Adipocyte (in vitro differentiated cells): ENCODE measurements around the gene MEF2C.
A peak's percentile ranks its signal among the peaks of the same experiment; 100 is the strongest.

Experiments
- DNase-seq: peaks from one replicate; pipeline ENCODE4 v3.0.0-alpha.2; 2015; ENCODE audit warnings: low read depth
- H3K27me3 ChIP-seq: replicated peaks from 2 replicates; pipeline ENCODE4 v1.7.0; 2013; ENCODE audit warnings: mild to moderate bottlenecking, low read length, moderate library complexity; ENCODE audit not compliant: control insufficient read depth, insufficient read depth
- H3K36me3 ChIP-seq: 2 replicates; pipeline ENCODE4 v1.7.0; 2013; ENCODE audit warnings: low read length, mild to moderate bottlenecking, moderate library complexity; ENCODE audit not compliant: control insufficient read depth, insufficient read depth, severe bottlenecking
- H3K4me1 ChIP-seq: 2 replicates; pipeline ENCODE4 v1.7.0; 2013; ENCODE audit warnings: mild to moderate bottlenecking, low read length, moderate library complexity; ENCODE audit not compliant: control insufficient read depth, insufficient read depth
- H3K4me3 ChIP-seq: 2 replicates; pipeline ENCODE4 v1.7.0; 2013; ENCODE audit warnings: mild to moderate bottlenecking, low read length, moderate library complexity
- H3K9ac ChIP-seq: 2 replicates; pipeline ENCODE4 v1.7.0; 2013; ENCODE audit warnings: mild to moderate bottlenecking, low read length, moderate library complexity
- H3K9me3 ChIP-seq: 2 replicates; pipeline ENCODE4 v1.7.0; 2013; ENCODE audit warnings: mild to moderate bottlenecking, low read length, moderate library complexity; ENCODE audit not compliant: control insufficient read depth

MEF2C gene

DNA sequence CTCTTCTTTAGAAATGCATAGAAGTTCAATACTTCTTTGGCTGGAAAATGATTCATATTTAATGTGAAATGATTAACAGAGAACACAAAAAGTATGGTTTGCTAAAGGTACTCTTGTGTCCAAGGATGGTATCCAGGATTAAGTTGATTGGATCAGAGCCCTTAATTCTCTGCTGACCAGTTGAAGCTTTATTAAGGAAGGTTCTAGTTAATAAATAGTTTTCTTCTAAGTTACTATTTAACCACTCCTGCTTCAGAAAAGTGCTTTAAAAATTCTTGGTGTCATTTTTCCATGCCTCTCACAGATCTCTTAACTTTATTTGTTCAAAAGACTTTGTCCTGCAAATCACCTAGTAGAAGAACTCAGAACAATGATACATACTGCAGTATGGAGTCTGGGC lies 134.3 kb downstream of the MEF2C start:
- no peak overlapping the region for H3K9ac ChIP-seq
- no peak for DNase-seq

DNA sequence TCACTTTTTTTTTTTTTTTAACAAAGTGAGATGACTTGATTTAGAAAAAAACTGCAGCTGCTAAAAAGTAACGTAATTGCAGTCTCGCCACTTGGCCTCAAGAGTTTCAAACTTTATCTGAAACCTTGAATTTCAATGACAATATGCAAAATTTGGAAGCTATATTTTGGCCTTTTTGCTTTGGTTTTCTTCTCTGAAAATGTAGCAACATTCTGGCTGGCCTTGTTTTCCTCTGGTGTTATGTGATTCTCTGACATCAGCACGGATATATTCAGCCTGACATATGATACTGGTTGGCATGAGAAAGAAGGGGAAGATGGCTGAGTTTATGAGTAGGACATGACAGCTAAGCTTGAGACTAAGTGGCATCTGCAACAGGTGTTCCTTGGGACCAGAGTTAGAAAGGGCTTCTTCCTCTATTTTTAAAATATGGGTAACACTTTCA lies 136.5 kb downstream of the MEF2C start:
- Histone ChIP-seq H3K4me1 (peaks cover 9% of the 10 kb centered on the region), H3K9ac (no peak overlapping the region), H3K4me3 (no peak overlapping the region), H3K9me3 (no peaks in the 10 kb centered on the region), H3K36me3 (peaks cover 11% of the 10 kb centered on the region), H3K27me3 (no peaks in the 10 kb centered on the region)
- no peak for DNase-seq

More for the DNA sequence above, 134.3 kb downstream of the MEF2C start:
- Histone ChIP-seq H3K9me3 (peaks cover 8% of the 10 kb centered on the region), H3K4me1 (peaks cover 3% of the 10 kb centered on the region), H3K4me3 (no peak overlapping the region), H3K27me3 (no peaks in the 10 kb centered on the region), H3K36me3 (peaks cover 16% of the 10 kb centered on the region)

DNA sequence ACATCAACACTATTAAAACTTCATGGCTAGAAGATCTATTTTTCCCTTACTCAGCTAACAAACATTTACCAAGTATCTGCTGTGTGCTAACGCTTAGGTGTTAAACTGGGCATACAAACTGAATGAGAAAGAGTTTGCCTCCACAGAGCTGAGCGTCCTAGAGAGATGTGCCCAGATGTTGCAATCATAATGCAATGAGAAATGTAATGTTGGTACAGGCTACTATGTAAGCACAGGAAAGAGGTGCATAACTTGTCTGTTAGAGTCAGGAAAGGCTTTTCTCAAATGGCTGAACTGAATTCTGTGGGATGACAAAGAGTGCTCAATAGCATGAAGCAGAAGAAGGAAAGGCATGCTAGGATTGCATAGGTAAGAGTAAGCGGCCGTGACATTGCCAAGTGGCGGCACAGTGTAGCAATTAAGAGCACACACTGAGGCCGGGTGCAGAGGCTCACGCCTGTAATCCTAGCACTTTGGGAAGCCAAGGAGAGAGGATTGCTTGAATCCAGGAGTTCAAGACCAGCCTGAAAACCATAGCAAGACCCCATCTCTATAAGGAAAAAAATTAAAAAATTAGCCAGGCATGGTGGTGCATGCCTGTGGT lies 137.8 kb downstream of the MEF2C start:
- peak; percentile 10 for DNase-seq
- Histone ChIP-seq H3K4me1 (peaks cover 12% of the 10 kb centered on the region), H3K9ac (no peak overlapping the region), H3K4me3 (no peak overlapping the region), H3K9me3 (no peaks in the 10 kb centered on the region), H3K36me3 (peaks cover 4% of the 10 kb centered on the region), H3K27me3 (no peaks in the 10 kb centered on the region)

DNA sequence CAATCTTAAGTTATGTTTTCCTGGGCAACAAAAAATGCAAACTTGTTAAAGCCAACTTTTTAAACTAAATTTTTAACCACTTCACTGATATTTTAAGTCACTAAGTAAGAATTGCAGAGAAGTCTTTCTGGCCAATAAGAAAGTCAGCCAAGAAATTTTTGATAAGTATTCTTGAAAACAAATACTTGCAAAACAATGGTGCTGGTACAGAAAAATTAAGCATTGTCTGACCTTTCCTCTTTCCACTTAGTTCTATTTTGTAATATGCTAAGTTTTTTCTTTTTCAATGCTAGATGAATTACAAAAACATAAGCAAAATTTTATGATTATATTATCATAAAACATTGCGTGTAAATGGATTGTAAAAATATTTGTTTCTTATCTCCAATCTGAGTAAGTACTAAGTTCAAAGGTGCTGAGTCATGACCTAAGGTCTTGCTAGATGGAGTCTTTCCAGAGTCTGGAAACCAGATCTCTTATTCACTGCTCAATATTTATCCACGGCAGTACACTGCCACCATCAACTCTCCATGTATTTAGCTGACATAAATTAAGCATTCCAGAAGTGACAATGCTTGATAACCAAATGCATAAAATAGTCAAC lies 139.7 kb downstream of the MEF2C start:
- H3K9ac ChIP-seq: no peak overlapping the region
- no peak overlapping the region for H3K4me3 ChIP-seq
- DNase-seq: peak; percentile 3
- peaks cover 13% of the 10 kb centered on the region for H3K4me1 ChIP-seq
- peaks cover 4% of the 10 kb centered on the region for H3K36me3 ChIP-seq
- no peaks in the 10 kb centered on the region for H3K9me3 ChIP-seq
- no peaks in the 10 kb centered on the region for H3K27me3 ChIP-seq

DNA sequence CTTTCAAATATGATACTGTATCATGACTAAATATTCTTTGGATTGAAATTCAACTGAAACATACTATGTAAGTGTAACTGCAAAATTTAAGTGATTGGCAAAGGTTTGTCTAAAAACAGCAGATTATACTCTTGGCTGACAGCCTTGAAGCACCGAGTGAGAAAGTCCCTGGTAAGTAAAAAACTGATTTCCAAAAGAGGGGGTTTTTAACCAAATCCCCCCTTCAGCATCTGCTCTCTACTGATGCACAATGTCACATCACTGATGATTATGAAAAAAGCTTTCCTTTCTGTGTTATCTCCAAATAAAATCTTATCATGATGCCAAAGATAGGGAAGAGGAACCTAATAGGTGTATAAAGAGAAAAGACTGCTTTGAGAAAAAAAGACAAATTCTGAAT lies 141.0 kb downstream of the MEF2C start:
- Histone ChIP-seq H3K9me3 (no peaks in the 10 kb centered on the region), H3K27me3 (no peaks in the 10 kb centered on the region), H3K4me3 (no peak overlapping the region), H3K36me3 (peaks cover 4% of the 10 kb centered on the region), H3K4me1 (peaks cover 13% of the 10 kb centered on the region), H3K9ac (no peak overlapping the region)
- no peak for DNase-seq

DNA sequence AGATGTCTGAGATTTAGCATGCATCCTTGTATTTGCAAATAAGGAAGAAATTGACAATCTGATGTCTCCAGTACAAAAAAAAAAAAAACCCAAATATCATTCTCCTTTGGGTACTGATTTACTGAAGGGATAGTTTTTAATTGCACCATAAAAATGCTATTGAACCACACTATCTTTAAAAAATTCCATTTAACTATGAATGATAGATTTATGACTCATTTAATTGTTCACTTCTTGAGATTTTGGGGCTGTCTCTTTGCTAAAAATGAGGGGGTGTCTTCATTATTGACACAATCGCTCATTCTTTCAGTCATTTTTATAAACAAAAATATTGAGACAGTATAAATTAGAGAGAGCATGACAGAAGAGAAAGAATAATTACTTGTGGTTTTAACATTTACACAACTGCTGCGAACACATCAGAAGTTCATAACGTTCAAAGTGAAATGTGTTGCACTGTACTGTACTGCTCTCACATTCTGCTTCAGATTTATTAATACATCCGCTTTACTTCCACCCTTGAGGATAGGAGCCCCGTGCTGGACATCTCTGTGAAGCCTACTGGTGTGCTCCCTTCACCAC lies 142.3 kb downstream of the MEF2C start:
- peaks cover 13% of the 10 kb centered on the region for H3K4me1 ChIP-seq
- no peaks in the 10 kb centered on the region for H3K27me3 ChIP-seq

DNA sequence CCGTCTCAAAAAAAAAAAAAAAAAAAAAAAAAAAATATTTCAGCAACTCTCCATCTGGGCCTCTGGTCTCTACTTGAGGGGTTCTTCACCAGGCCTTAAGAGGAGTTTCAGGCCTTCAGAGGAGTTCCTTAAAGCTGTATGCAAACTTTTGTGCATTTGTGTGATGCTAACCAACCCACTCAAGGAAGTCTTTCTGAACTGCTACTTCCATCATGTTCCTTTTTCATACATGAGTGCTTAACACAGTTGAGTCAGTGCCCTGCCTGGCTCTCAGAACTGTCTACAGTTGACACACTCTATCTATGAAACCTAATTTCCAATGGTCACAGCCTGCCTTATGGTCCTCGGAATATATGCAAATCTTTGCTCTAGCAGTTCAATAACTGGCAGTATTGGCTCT lies 146.5 kb downstream of the MEF2C start:
- Histone ChIP-seq H3K9ac (no peak overlapping the region), H3K4me1 (peaks cover 12% of the 10 kb centered on the region), H3K9me3 (no peaks in the 10 kb centered on the region), H3K27me3 (no peaks in the 10 kb centered on the region), H3K36me3 (no peaks in the 10 kb centered on the region), H3K4me3 (no peak overlapping the region)
- DNase-seq: no peak

More for the DNA sequence above, 142.3 kb downstream of the MEF2C start:
- no peak for DNase-seq
- Histone ChIP-seq H3K9me3 (no peaks in the 10 kb centered on the region), H3K4me3 (no peak overlapping the region), H3K9ac (no peak overlapping the region), H3K36me3 (peaks cover under 1% of the 10 kb centered on the region)

DNA sequence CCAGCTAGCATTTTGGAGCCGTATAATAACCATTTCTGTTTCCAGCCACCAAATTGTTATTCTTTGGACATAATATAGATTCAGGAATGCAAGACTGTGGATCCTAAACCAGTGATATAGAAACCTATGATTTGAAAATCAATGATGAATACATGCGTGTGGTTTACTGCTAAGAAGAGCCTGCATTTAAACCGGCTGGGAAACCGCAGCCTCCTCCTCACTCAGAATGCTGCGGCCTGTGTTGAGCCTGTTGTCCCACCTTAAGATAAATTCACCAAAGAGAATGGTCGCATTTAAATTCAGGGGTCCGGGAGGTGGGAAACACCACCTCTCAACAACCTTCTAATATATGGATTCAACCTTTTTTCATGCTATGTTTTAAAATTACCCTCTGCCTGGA lies 148.0 kb downstream of the MEF2C start:
- Histone ChIP-seq H3K36me3 (no peaks in the 10 kb centered on the region), H3K9me3 (no peaks in the 10 kb centered on the region), H3K4me1 (peaks cover 8% of the 10 kb centered on the region), H3K27me3 (no peaks in the 10 kb centered on the region), H3K4me3 (no peak overlapping the region), H3K9ac (no peak overlapping the region)
- no peak for DNase-seq

DNA sequence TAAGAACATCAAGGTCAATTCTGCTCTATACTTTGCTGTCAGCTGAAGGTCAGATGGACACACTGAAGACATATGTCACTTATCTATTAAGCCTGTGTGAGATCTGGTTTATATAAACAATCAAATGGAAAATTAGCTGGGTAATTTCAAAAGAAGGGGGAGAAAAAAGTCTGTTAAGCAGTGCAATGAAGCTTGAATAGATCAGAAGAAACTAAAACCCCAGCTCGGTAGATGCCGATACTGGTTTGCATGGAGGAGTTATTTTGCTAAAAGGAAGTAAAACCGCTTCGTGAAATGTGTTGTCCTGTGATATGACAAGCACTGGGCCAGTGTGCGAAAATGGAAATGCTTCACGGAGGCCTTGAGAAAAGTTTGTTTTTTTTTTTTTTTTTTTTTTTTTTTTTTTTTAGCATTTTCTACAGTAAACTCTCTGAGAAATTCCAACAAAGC lies 148.8 kb downstream of the MEF2C start:
- Histone ChIP-seq H3K36me3 (no peaks in the 10 kb centered on the region), H3K9me3 (no peaks in the 10 kb centered on the region), H3K4me3 (no peak overlapping the region), H3K4me1 (peaks cover 8% of the 10 kb centered on the region), H3K27me3 (no peaks in the 10 kb centered on the region), H3K9ac (no peak overlapping the region)
- DNase-seq: no peak

DNA sequence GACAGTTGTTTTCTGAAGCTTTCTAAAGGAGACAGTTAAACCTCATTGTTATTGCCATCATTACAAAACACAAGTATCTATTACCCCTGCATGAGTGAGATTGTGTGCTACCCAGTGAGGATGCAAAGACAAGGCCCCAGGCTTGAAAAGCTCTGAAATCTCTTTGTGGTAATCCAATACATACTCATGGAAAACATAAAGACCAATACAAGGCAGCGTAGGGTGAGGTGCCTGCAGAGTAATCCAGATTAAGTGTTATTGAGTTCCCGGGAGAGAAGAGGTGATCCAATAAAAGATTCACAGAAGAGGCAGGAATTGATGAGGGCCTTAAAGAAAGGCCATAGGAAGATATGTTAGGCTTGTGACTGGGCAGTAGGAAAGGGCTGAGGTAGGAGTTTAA lies 150.1 kb downstream of the MEF2C start:
- H3K9ac ChIP-seq: no peak overlapping the region
- DNase-seq: no peak
- H3K4me1 ChIP-seq: peaks cover 8% of the 10 kb centered on the region
- H3K36me3 ChIP-seq: no peaks in the 10 kb centered on the region
- no peaks in the 10 kb centered on the region for H3K9me3 ChIP-seq
- H3K27me3 ChIP-seq: no peaks in the 10 kb centered on the region
- no peak overlapping the region for H3K4me3 ChIP-seq

DNA sequence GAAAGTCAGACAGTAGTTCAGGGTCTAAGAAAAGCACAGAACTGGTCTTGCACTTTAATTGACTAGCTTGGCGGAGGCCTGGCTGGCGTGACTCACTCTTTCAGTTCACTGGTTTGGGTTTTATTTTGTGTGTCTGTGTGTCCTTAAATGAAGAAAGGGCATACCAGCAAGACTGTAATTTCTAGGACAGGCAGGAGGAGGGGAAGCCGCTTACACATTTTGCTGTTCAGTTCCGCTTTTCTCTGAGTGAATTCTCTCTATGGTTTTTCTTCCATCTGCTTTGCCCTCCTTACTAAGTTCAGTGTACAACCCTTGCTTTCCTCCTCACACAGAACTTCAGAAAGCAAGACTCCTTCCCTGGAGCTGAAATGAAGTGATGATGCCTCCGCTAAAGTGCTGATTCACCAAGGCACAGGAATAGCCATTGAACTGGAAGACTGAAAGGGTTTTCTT lies 150.8 kb downstream of the MEF2C start:
- Histone ChIP-seq H3K9me3 (no peaks in the 10 kb centered on the region), H3K36me3 (peaks cover 1% of the 10 kb centered on the region), H3K27me3 (no peaks in the 10 kb centered on the region), H3K4me1 (peaks cover 8% of the 10 kb centered on the region), H3K9ac (no peak overlapping the region), H3K4me3 (no peak overlapping the region)
- DNase-seq: no peak
